HCT116 (cell line): ENCODE measurements around the gene KCNMB1. TPM values are rescaled to one million over a fixed set of nuclear protein-coding genes. Genes with fewer than 3 reads are reported as not detected.

ENCODE experiments used
- ATAC-seq: fragments of 200-7000 bp; cut with Tn5 transposase; 2 replicates; pipeline ENCODE4 v1.9.1; 2020; ENCODE audit warnings: mild to moderate bottlenecking, moderate library complexity
- BruUV-seq: library from RNA; stranded (reverse); fragments of 400-500 nt; replicated peaks from 2 replicates; lab custom pipeline; 2021; lab: Mats Ljungman, UMichigan
- CTCF ChIA-PET: fragments of 300-600 bp; sonication (Branson Sonifier 250); formaldehyde crosslinking; loops from one replicate; lab custom pipeline; 2021; ENCODE audit warnings: antibody characterized with exemption; lab: Charles Lee
- POLR2A ChIA-PET: fragments of 300-600, 350-600 bp; sonication (Branson Sonifier 250); formaldehyde crosslinking; loops from one replicate; lab custom pipeline; 2021; ENCODE audit warnings: antibody characterized with exemption; lab: Charles Lee
- RAD21 ChIA-PET, 2 experiments: fragments of 300-600 bp; sonication (Branson Sonifier 250); formaldehyde crosslinking; loops; one replicate each; lab custom pipeline; 2023; ENCODE audit warnings: low total read pairs in 2 of 2; ENCODE audit not compliant: uncharacterized antibody in 2 of 2, unreplicated experiment in 2 of 2, low non-redundant PET in 1 of 2; lab: Charles Lee
- DNase-seq: peaks from one replicate; pipeline ENCODE4 v3.0.0-alpha.2; 2010; ENCODE audit warnings: low read depth, low spot score
- H2AFZ ChIP-seq: fragments of 200-600 bp; shearing (Covaris generic), sonication (generic); 2 replicates; pipeline ENCODE4 v1.6.1; 2017; ENCODE audit warnings: low read depth, mixed run types, mixed read lengths, antibody characterized with exemption, low read length; ENCODE audit not compliant: poor library complexity, severe bottlenecking
- H3K27ac ChIP-seq: 2 replicates; pipeline ENCODE4 v1.5.1; 2012; ENCODE audit warnings: low read depth, low read length
- H3K27me3 ChIP-seq: fragments of 200-600 bp; sonication (generic); 2 replicates; pipeline ENCODE4 v1.6.1; 2016; ENCODE audit warnings: mixed run types, low read length, mixed read lengths; ENCODE audit not compliant: insufficient read depth
- H3K36me3 ChIP-seq, 2 experiments: fragments of 200-500 bp in 1 of 2; fragments of 200-600 bp in 1 of 2; sonication (Bioruptor generic) in 1 of 2; sonication (generic) in 1 of 2; 2 replicates each; pipeline versions ENCODE4 v1.5.1 to v1.6.1; 2014 to 2016; ENCODE audit warnings: low read length in 2 of 2, inconsistent platforms in 1 of 2, mixed read lengths in 1 of 2, mixed run types in 1 of 2; ENCODE audit not compliant: insufficient read depth in 2 of 2, control insufficient read depth in 1 of 2
- H3K4me1 ChIP-seq, 2 experiments: fragments of 200-600 bp in 1 of 2; sonication (generic) in 1 of 2; 2 replicates each; pipeline versions ENCODE4 v1.5.1 to v1.6.1; 2012 to 2017; ENCODE audit warnings: low read length in 2 of 2, inconsistent platforms in 1 of 2, mild to moderate bottlenecking in 1 of 2, mixed read lengths in 1 of 2, mixed run types in 1 of 2, moderate library complexity in 1 of 2; ENCODE audit not compliant: insufficient read depth in 2 of 2, control insufficient read depth in 1 of 2
- H3K4me2 ChIP-seq: fragments of 200-600 bp; sonication (generic); 2 replicates; pipeline ENCODE4 v1.6.1; 2017; ENCODE audit warnings: mixed run types, low read length, mixed read lengths
- H3K4me3 ChIP-seq, 2 experiments: fragments of 200-600 bp in 1 of 2; sonication (generic) in 1 of 2; replicated peaks in 1 of 2; 2 replicates each; pipeline ENCODE4 v1.5.1; 2011 to 2016; ENCODE audit warnings: low read length in 2 of 2, control low read depth in 1 of 2, low read depth in 1 of 2, mild to moderate bottlenecking in 1 of 2, mixed read lengths in 1 of 2, mixed run types in 1 of 2
- H3K79me2 ChIP-seq: fragments of 200-600 bp; sonication (generic); 2 replicates; pipeline ENCODE4 v1.6.1; 2017; ENCODE audit warnings: mild to moderate bottlenecking, mixed run types, low read length, moderate library complexity, mixed read lengths; ENCODE audit not compliant: insufficient read depth
- H3K9ac ChIP-seq: fragments of 200-600 bp; sonication (generic); 2 replicates; pipeline ENCODE4 v1.6.1; 2016; ENCODE audit warnings: low read length, mixed read lengths
- H3K9me2 ChIP-seq: fragments of 200-600 bp; sonication (generic), shearing (Covaris generic); 2 replicates; pipeline ENCODE4 v1.6.1; 2017; ENCODE audit warnings: mixed run types, mild to moderate bottlenecking, moderate library complexity; ENCODE audit not compliant: insufficient read depth
- H3K9me3 ChIP-seq, 2 experiments: fragments of 200-500 bp in 1 of 2; fragments of 200-600 bp in 1 of 2; sonication (Bioruptor generic) in 1 of 2; sonication (generic) in 1 of 2; 2 replicates each; pipeline ENCODE4 v1.6.1; 2014 to 2017; ENCODE audit warnings: low read length in 2 of 2, mixed read lengths in 2 of 2, inconsistent platforms in 1 of 2, low read depth in 1 of 2, mild to moderate bottlenecking in 1 of 2, mixed run types in 1 of 2, moderate library complexity in 1 of 2; ENCODE audit not compliant: control insufficient read depth in 1 of 2, insufficient read depth in 1 of 2
- H4K20me1 ChIP-seq: fragments of 200-600 bp; sonication (generic), shearing (Covaris generic); 2 replicates; pipeline ENCODE4 v1.6.1; 2017; ENCODE audit warnings: mixed run types, mild to moderate bottlenecking, moderate library complexity; ENCODE audit not compliant: insufficient read depth
- CBX3 ChIP-seq: IDR thresholded peaks from 2 replicates; pipeline ENCODE4 v1.6.1; 2012; ENCODE audit warnings: low read depth
- EZH2phosphoT487 ChIP-seq: fragments of 200-600 bp; IDR thresholded peaks from 2 replicates; pipeline ENCODE4 v1.6.1; 2018; ENCODE audit warnings: antibody characterized with exemption, borderline replicate concordance
- RAD21 ChIP-seq: IDR thresholded peaks from 2 replicates; pipeline ENCODE4 v1.6.1; 2012; ENCODE audit warnings: low read depth, mild to moderate bottlenecking
- SIN3A ChIP-seq: IDR thresholded peaks from 2 replicates; pipeline ENCODE4 v1.6.1; 2012; ENCODE audit warnings: low read depth
- intact Hi-C: fragments of 100-400 bp; cut with micrococcal nuclease; formaldehyde crosslinking; loops from 2 replicates; pipeline ENCODE4 v1.10.0; 2022
- total RNA-seq: library from RNA; stranded (reverse); gene quantifications from one replicate; pipeline ENCODE4 v1.2.1, GENCODE V29; 2021; ENCODE audit not compliant: unreplicated experiment
- TF ChIP-seq, protein P1 (sequence below): IDR thresholded peaks from 2 replicates; pipeline ENCODE4 v1.6.1; 2012

Gene KCNMB1
- total RNA-seq, 1 experiment from 2014 or later, result not detected

- H3K9ac ChIP-seq, result no peak overlapping the region
- ATAC-seq (no peak), DNase-seq (no peak)
- no peak overlapping the region for H2AFZ ChIP-seq
- no peaks in the 10 kb centered on the region for H3K36me3 ChIP-seq
- ChIA-PET RAD21 (no interaction called here), POLR2A (no interaction called here)
- no peaks in the 10 kb centered on the region for H3K9me3 ChIP-seq
- H3K27ac ChIP-seq, result no peak overlapping the region
- H3K4me2 ChIP-seq, result no peak overlapping the region
- H3K9me2 ChIP-seq, result no peaks in the 10 kb centered on the region
- no peak for TF ChIP-seq SIN3A
- TF ChIP-seq, all 23 proteins: peak for 0
- BruUV-seq, result no TSS peak
- Histone ChIP-seq H3K4me3 (no peak overlapping the region), H3K79me2 (no peaks in the 10 kb centered on the region), H4K20me1 (no peaks in the 10 kb centered on the region), H3K4me1 (no peaks in the 10 kb centered on the region), H3K27me3 (peaks cover 22% of the 10 kb centered on the region)
- CTCF ChIA-PET, result interaction anchor here (2.1 kb wide), 1 partner anchor 203 kb away, joined by 6 read pairs; no protein-coding TSS in a partner anchor
- intact Hi-C loops, result no loop called here
Measured at GRCh38 chr5:170430866-170431437, 41.8 kb upstream of the KCNMB1 start.

DNA sequence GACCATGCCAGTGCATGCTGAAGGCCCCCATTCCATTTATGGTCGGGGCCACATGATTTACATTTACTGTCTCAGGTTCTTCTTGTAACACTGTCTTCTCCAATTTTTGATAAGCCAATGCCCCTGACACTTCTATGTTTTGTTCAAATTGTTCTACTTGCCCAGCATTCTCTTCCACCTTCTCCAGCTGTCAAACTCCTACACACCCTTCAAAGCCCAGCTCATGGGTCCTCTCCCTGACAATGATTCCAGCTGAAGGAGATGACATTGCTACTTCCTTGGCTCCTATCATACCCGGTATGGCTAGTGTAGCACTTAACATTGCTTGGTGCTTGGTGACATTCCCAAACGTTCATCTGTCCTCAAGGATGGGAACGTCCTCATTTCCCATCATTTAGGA, 41.1 kb upstream of the KCNMB1 start:
- intact Hi-C loops, result no loop called here
- CTCF ChIA-PET, result no interaction called here

More for the DNA sequence above, 41.1 kb upstream of the KCNMB1 start:
- Histone ChIP-seq H4K20me1 (no peaks in the 10 kb centered on the region), H3K4me2 (no peak overlapping the region), H3K9me2 (no peaks in the 10 kb centered on the region), H3K4me3 (no peak overlapping the region), H3K79me2 (no peaks in the 10 kb centered on the region), H3K9ac (no peak overlapping the region), H3K4me1 (no peaks in the 10 kb centered on the region), H3K27ac (no peak overlapping the region), H3K36me3 (no peaks in the 10 kb centered on the region), H3K27me3 (peaks cover 22% of the 10 kb centered on the region), H2AFZ (no peak overlapping the region), H3K9me3 (no peaks in the 10 kb centered on the region)
- DNase-seq (no peak), ATAC-seq (no peak)
- no TSS peak for BruUV-seq
- no peak for TF ChIP-seq EZH2phosphoT487
- no peak for TF ChIP-seq CBX3
- TF ChIP-seq, protein P1, sequence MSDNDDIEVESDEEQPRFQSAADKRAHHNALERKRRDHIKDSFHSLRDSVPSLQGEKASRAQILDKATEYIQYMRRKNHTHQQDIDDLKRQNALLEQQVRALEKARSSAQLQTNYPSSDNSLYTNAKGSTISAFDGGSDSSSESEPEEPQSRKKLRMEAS, result no peak
- no peak for TF ChIP-seq RAD21
- ChIA-PET POLR2A (no interaction called here), RAD21 (no interaction called here)
